GM04503 (cell line): ENCODE data around the gene ADSS2.
A peak's percentile ranks its signal among the peaks of the same experiment; 100 is the strongest.
"Not testable (repeated sequence)": the region's sequence is repeated elsewhere in the genome, so short reads cannot be mapped to it uniquely, and the experiment has no call there.

ENCODE experiments used
- DNase-seq: peaks from one replicate; pipeline ENCODE4 v3.0.0-alpha.2; 2012; ENCODE audit warnings: low read depth

Gene ADSS2

DNA sequence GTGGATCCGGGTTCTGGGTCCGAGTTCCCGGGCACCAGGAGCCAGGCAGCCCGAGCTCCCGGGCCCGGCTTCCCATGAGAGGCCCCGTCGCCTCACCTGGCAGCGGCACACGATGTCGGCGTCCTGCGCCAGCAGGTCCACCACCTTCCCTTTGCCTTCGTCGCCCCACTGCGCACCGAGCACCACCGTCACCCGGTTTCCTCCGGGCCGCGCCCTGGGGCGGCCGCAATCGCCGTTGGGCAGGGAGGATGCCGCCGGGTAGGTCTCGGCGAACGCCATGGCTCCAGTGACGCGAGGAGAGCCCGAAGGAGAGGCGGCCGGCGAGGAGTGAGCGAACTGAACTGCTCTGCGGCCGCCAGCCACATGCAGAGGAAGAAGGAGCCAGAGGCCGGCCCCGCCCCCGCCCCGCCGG is at the start of gene ADSS2:
Gene ADSS2 (minus strand): TSS at position 371 of the 412 bp plus-strand sequence. CDS start 92 bp downstream, at position 279.
- DNase-seq: no peak

DNA sequence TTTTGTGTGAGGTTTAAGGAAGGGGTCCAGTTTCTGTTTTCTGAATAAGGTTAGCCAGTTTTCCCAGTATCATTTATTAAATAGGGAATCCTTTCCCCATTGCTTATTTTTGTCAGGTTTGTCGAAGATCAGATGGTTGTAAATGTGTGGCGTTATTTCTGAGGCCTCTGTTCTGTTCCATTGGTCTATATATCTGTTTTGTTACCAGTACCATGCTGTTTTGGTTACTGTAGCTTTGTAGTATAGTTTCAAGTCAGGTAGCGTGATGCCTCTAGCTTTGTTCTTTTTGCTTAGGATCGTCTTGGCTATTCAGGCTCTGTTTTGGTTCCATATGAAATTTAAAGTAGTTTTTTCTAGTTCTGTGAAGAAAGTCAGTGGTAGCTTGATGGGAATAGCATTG is 48.8 kb upstream of the ADSS2 start:
- not testable (repeated sequence) for DNase-seq

DNA sequence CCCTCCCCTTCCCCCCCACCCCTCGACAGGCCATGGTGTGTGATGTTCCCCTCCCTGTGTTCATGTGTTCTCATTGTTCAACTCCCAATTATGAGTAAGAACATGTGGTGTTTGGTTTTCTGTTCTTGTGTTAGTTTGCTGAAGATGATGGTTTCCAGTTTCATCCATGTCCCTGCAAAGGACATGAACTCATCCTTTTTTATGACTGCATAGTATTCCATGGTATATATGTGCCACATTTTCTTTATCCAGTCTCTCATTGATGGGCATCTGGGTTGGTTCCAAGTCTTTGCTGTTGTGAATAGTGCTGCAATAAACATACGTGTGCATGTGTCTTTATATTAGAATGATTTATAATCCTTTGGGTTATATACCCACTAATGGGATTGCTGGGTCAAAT is 47.8 kb upstream of the ADSS2 start:
- not testable (repeated sequence) for DNase-seq

DNA sequence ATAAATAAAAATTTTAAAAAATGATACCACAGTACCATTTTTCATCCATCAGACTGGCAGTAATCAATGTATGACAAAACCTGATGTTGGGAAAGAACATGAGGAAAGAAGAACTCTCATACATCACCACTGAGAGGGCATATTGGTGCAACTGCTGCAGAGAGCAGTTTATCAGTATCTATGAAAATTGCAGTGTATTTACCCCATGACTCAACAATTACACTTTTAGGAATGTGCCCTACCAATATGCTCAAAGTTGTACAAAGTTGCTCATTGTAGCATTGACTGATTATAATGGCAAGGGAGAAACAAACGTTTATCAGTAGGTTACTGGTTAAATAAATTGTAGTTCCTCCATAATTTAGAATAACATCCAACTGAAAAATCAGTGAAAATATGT is 46.1 kb upstream of the ADSS2 start:
- DNase-seq: no peak

DNA sequence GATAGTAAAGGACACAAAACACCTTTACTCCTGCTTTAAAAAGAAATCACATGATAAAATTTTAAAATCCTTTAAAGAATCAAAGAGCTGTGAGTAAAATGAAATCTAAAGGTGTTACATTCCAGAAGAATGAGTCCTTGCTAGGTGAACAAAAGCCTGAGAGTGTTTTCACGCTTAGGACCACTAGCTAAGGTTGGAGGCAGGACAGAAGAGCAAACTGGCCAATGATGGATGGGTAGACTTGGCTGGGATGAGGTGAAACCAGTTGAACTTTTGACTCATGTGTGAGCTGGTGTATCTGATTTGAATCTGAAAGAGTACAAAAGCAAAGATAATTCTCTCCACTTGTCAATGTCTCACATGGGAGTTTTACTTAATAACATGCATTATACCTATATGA is 44.5 kb upstream of the ADSS2 start:
- no peak for DNase-seq

DNA sequence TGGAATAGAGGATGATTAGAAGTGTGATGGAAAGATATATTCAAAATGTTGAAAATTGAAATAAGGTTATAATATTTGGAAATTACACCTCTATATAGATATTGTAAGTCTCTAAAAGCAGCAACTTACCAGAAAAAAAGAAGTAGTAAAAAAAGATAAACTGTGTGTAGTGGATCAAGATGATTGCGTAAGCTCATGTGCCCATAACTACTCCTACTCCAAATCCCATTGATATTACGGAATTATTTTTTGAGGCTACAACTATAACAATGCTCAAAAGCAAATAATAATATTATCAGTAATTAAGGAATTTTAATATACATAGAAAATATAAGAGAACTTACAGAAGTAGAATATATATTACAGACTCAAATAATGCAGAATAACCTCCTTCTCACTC is 42.9 kb upstream of the ADSS2 start:
- DNase-seq: no peak

DNA sequence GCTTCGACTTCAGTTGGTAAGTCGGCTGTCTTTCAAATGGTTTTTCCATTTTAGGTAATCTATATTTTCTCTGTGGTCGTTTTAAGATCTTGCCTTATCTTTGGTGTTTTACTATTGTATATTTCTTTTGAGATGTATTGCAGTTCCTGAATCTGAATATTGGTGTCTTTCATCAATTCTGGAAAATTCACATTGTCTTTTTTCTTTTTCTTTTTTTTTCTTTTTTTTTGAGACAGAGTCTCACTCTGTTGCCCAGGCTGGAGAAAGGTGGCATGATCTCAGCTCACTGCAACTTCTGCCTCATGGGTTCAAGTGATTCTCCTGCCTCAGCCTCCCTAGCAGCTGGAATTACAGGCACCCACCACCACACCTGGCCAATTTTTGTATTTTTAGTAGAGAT is 33.3 kb upstream of the ADSS2 start:
- not testable (repeated sequence) for DNase-seq

DNA sequence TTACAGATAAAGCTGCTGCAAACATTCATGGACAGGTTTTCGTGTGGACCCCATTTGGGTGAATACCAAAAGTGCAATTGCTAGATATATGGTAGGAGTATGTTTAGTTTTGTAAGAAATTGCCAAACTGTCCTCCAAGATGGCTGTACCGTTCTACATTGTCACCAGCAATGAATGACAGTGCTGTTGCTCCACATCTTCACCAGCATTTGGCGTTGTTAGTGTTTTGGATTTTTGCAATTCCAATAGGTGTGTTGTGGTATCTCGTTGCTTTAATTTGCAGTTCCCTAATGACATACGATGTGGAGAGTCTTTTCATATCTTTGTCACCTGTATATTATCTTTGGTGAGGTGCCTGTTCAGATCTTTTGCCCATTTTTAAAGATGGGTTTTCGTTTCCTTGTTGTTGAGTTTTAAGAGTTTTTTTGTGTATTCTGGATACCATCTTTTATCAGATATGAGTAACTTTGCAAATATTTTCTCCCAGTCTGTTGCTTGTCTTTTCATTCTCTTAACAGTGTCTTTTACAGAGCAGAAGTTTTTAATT is 21.4 kb upstream of the ADSS2 start:
- no peak for DNase-seq

DNA sequence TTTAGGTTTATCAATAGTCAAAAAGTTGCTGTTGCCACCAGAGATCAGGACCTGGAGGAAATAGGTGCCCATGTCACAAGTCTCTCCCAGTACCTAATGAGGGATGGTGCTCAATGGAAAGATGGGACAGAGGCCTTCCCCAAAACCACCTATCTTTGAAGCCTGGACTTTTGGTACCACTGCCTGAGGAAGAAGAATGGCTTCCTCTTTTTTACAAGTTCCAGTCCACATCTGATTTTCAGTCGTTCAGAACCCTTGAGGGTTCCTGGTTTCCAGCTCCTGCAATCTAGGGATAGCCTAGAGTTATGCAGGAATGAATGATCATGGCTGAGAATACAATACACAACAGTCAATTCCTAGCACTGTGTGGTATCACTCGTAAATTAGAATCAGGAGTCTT is 15.0 kb upstream of the ADSS2 start:
- DNase-seq: no peak

DNA sequence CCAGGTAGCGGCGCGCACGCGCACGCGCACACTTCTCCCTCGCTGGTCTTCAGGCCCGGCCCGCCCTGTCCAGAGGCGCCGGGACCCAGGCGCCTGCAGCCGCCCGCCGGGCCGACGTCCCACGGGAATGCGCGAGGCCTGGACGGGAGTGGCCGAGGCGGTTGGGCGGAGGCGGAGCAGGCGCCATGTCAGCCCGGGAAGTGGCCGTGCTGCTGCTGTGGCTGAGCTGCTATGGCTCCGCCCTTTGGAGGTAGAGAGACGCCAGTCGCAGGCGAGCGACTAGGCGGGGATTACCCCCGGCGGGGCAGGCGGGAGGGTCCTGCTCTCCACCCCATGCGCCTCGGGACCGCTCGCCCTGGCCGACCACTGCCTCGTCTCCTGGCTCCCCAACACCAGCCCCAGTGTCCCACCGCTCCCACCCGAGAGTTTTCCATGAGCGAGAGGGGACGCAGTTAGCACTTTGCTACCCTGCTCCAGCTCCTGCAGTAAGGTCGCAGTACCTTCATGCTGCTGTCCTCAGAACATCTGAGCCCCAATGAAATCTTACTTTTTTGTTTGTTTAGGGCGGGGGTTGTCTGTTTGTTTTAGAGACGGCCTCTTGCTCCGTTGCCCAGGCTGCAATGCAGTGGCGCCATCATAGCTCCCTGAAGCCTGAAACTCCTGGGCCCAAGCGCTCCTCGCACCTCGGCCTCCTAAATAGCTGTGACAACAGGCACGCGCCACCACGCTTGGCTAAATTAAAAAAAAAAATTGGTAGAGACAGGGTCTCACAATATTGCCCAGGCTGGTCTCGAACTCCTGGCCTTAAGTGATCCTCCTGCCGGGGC is 9.7 kb upstream of the ADSS2 start, which contains the start of gene CATSPERE:
Gene CATSPERE (plus strand): TSS at position 29 of the 827 bp plus-strand sequence. CDS start 157 bp downstream, at position 186.
- no peak for DNase-seq

DNA sequence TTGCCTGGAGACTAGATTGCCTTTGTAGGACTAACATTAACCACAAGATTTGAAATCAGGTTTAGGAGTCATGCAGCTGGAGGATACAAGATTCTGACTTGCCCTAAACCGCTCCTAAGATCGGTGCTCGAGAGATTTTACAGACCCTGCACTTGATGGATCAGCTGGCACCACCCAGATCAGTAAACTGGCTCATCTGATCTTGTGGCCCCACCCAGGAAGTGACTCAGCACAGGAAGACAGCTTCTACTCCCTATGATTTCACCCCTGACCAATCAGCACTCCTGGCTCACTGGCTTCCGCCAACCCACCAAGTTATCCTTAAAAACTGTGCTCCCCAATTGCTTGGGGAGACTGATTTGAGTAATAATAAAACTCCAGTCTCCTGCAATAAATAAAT is 8.5 kb upstream of the ADSS2 start:
- no peak for DNase-seq

DNA sequence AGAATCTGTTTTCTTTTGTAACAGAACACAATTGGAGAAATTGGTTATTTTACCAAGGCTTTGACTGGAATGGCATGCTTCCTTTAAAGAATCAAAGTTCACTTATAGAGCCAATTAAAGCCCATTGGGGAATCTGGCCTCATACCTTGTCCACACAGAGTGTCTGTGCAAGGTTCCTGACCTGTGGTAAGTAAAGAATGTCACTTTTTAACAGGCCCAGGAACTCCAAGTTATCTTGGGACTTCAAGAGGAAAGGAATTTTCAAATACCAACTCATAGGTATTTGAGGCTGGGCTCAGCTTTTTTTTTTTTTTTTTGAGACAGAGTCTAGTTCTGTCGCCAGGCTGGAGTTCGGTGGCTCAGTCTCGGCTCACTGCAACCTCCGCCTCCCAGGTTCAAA is 7.1 kb upstream of the ADSS2 start:
- no peak for DNase-seq

DNA sequence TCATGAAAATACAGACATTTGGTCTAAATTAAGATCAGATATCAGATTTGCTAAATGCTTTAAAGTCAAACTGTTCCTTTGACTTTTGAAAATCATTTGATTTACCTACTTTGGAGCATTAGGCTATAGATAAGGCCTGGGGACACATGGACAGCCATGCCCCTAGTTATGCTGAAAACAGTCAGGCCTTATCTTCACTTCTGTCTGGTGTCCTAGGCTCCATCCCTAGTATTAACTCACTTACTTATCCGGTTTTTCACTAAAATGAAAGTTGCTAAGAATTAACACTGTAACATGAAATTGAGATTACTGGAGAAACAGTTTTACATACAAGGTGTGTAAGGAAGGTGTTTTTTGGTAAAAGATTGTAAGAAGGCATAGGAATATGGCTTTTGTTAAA is 4.9 kb upstream of the ADSS2 start:
- DNase-seq: no peak

DNA sequence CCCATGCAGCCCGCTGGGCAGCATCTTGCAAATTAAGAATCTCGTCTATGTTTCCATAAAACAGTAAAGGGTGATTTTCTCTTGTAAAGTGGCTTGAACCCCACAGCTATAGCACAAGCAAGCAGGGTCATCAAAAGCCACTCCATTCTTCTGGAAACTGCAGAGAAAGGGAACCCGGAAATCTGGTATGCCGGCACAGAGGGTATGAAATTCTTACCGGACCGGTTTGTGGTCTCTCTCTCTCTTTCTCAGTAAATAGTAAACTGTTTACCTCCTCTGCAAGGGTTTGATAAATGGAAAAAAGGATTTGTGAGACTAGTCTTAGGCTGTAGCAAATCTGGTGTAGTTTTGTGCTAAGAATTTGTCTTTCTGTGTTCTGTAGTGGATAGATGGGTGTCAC is 2.7 kb upstream of the ADSS2 start:
- DNase-seq: no peak

DNA sequence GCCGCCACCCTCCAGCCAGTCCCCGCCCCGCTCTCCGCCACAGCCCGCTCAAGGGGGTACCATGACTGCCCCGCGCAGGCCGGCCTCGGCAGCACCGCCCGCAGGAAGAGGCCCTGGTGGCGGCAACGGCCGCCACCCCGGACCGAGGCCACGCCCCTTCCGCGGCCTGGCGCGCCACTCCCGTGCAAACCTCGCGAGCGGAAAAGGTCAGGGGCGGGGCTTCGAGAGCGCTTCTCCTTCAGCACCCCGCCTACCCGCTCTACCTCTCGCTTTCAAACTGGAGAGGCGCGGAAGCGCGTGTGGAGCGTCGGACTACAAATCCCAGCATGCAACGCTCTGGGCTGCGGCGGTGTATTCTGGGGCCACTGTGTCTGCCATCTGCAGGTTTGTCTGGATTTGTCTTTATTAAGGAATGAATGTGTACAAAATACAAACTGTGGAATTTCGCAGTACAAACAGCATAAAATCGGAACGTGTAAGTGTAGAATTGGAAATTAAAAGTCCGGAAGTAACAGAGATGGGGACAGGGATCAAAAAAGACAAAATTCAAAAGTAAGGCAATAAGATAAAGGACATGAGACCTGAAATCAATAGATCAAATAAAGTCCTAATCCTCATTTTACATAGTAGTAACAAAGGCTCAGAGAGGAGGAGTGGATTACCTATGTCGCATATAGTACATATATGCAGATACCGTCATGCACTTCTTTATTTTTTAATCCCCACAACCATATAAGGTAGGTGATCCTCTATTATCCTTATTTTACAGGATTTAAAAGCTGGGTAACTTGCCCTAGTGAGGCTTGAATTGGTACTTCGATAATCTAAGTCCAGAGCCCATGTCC is 464 bp upstream of the ADSS2 start:
- peak; percentile 91 for DNase-seq

DNA sequence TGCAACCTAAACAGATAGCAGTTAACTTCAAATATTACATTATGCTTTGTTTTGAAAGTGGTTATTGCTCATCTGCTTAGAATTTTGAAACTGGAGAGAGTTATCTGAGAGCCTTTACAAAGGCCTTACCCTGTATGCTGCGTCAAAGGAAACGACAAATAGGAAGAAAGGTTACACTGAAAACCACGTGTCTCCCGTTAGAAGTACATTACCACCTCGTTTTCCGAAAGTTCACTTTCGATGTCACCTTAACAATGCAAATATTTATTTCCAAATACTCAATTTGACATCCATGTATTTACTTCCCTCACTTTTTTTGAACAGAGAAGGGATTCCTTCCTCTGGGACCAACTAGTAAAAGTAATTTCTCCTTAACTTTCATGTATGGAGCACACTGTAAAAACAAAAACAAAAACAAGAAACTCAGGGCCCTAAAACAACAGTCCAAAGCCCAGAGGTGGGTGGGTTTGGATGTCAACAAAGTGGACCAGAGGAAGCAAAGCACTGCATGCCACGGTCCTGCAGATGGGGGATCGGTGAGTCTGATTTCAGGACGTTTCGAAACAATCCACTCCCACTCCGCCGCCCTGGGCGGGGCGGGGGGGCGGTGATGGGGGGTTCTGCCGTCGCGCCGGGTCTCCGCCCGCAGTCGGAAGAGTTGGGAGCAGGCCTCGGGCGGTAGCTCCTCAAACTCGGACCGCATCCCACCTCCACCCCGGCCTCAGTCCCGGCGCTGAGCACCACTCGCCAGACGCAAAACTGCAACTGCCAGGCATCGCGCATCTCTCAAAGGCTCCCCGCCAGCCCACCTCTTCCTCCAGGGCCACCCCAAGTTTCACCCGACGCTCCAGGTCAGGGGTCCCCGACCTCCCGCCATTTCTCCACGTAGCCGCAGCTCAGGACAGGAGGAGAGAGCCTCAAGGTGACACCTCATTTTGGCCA is 841 bp downstream of the ADSS2 start:
- DNase-seq: no peak

DNA sequence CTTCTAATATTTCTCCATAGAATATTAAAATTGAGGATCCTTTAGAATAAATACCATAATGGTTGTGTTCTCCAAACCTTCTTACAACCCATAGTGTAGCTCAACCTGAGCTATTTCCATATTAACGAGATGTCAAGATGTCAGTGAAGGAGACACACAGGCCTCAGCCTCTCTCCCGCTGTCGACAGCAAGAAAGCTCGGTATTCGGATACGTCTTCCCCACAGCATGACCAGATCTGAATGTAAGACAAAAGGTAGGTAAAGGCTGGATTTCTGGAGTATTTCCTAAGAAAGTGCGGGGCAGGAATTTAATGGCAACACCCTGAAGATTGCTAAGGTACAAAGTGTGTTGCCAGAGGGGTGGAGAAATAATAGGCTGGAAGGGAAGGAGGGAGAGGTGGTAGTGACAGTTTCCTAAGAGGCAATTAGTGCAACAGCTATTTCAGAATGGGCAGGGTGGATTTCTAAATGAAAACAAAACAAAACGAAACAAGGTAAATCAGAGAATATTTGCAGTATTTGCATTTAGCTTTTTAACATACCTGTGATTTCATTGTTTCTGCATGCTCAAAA is 1.7 kb downstream of the ADSS2 start:
- no peak for DNase-seq

DNA sequence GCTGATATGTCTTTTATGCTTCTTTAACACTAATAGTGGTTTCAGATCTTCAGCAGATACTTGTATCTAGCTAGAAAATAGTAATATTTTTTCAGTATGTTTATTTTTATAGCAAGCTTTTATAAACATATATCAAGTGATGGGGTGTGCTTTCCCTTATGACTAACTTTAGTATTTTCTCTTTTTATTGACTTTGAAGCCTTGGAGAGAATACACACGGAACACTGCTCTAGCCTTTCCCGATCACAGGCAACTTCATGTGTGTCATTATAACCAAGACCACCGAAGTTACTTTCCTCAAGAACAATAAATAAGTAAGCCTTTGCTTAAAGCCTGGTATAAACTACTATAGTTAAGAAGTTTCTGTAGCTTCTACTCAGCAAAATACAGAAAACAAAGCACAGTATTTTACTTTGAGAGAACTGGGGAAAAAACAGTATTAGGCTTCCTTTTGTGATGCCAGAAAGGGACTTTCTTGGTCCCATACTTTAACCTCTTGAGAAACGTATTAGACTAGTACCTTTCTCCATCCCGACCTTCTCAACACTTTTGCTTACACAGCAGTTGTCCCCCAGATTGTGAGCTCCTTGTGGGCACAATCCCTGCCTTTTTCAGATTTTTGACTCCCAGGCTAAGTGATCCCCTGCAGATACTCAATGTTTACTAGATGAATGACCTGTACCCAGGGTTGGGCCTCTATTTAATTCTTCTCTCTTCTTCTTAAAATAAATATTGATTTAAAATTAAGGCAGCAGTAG is 3.3 kb downstream of the ADSS2 start:
- DNase-seq: no peak

DNA sequence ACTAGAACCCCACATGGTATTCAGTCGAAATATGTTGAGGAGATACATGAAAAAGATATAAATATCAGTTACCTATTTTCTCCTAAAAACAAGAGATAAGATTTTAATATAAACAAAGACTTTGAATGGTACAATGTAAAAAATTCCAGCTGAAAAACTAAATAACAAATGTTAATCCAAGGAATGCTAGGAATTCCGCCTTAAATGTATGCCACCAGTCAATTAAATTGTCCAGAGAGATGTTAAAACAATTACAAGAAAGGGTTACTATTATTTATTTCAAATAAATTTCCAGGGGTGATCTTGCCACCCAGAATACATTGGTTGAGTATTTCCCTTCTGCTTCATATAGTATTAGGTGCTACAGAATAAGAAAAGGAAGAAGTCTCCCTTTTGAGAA is 4.2 kb downstream of the ADSS2 start:
- no peak for DNase-seq

DNA sequence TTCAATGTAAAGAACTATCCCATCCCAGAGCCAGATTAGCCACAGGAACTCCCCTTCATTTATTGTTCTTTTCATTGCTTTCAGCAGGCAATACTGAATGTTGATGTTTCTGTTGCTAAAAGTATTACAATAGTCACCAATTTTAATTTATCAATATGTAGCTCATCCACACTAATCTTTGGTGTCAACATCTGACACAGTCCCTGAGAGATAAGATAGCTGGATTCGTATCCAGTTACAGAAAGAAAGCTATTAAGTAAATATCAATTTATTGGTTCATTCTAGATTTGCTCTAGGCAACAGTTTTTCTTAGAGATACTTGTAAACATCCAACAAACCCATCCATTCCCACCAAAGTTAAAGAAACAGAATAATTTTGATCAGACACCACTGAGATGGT is 4.7 kb downstream of the ADSS2 start:
- DNase-seq: no peak
